ENCODE measurements around the gene IMP4.

Gene IMP4

DNA sequence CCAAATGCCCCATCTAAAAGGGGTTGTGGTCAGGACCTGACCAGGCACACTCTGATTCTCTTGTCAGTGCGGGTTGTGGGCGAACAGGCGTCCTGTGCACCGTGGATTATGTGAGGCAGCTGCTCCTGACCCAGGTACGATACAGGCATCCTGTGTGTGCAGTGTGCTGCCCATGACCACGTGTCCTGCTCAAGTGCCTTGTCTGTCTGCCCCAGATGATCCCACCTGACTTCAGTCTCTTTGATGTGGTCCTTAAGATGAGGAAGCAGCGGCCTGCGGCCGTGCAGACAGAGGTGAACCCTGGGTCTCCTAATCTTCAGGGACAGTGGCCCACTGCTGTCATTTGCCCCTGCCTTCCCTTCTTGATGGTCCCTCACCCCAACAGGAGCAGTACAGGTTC lies 27.8 kb downstream of the IMP4 start:
- no peaks in the 10 kb centered on the region for H3K9me3 ChIP-seq (ENCODE audit: control insufficient read depth, insufficient read depth, low read depth, low read length)
- 0 out of 2 replicates have a peak, but pooled peaks cover 3% of the 10 kb centered on the region for H3K4me1 ChIP-seq (ENCODE audit: control insufficient read depth, insufficient read depth, low read length)
- TF ChIP-seq EGR2 (tag by site-specific recombination; IDR thresholded peaks at IDR 0.05; ENCODE audit: low read depth) (no peak), ZNF292 (tag by site-specific recombination; IDR thresholded peaks at IDR 0.05; ENCODE audit: borderline replicate concordance, low read depth) (no peak), ZNF600 (tag by site-specific recombination; IDR thresholded peaks at IDR 0.05) (no peak), ZNF555 (tag by site-specific recombination; conservative IDR thresholded peaks at IDR 0.05) (no peak), YY2 (tag by site-specific recombination; IDR thresholded peaks at IDR 0.05) (no peak)
- TF ChIP-seq, protein P1, sequence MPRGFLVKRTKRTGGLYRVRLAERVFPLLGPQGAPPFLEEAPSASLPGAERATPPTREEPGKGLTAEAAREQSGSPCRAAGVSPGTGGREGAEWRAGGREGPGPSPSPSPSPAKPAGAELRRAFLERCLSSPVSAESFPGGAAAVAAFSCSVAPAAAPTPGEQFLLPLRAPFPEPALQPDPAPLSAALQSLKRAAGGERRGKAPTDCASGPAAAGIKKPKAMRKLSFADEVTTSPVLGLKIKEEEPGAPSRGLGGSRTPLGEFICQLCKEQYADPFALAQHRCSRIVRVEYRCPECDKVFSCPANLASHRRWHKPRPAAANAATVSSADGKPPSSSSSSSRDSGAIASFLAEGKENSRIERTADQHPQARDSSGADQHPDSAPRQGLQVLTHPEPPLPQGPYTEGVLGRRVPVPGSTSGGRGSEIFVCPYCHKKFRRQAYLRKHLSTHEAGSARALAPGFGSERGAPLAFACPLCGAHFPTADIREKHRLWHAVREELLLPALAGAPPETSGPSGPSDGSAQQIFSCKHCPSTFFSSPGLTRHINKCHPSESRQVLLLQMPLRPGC (tag by site-specific recombination; IDR thresholded peaks at IDR 0.05): no peak
- TF ChIP-seq, protein P2, sequence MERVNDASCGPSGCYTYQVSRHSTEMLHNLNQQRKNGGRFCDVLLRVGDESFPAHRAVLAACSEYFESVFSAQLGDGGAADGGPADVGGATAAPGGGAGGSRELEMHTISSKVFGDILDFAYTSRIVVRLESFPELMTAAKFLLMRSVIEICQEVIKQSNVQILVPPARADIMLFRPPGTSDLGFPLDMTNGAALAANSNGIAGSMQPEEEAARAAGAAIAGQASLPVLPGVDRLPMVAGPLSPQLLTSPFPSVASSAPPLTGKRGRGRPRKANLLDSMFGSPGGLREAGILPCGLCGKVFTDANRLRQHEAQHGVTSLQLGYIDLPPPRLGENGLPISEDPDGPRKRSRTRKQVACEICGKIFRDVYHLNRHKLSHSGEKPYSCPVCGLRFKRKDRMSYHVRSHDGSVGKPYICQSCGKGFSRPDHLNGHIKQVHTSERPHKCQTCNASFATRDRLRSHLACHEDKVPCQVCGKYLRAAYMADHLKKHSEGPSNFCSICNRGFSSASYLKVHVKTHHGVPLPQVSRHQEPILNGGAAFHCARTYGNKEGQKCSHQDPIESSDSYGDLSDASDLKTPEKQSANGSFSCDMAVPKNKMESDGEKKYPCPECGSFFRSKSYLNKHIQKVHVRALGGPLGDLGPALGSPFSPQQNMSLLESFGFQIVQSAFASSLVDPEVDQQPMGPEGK (tag by site-specific recombination; IDR thresholded peaks at IDR 0.05): no peak
- ChIA-PET POLR2A (no interaction called here), CTCF (interaction anchor here (1.9 kb wide), 1 partner anchor 9 kb away, joined by 7 read pairs; no protein-coding TSS in a partner anchor)
- H3K4me3 ChIP-seq (ENCODE audit: low read depth, low read length): no peak overlapping the region
- no peak overlapping the region for H3K27ac ChIP-seq (ENCODE audit: extremely low read depth, low read depth, low read length)
- H3K36me3 ChIP-seq (ENCODE audit: control insufficient read depth in 2 of 2, insufficient read depth in 1 of 2, low read length in 2 of 2): peaks cover 0 to 16% of the 10 kb centered on the region in 2 experiments; a peak in 1 of 3 replicates

DNA sequence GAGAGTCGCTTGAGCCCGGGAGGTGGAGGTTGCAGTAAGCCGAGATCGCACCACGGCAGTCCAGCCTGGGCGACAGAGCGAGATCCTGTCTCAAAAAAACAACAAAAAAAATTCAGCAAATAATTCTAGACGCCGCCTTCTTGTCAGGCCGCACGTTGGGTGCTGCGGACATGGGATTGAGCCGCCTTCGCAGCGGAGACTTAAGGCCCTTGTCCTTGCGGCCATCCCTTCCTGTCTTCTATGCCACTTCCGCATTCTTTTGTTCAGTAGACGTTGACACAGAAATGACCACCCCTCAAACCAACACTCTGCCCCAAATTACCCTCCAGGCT lies 29.0 kb downstream of the IMP4 start:
- no peak for TF ChIP-seq YY1 (tag by site-specific recombination; IDR thresholded peaks at IDR 0.05)
- no peak for TF ChIP-seq OVOL3 (tag by site-specific recombination; IDR thresholded peaks at IDR 0.05)
- no peak for TF ChIP-seq ZFP37 (tag by site-specific recombination; IDR thresholded peaks at IDR 0.05)
- TF ChIP-seq HOXA7 (CRISPR knock-in tag; IDR thresholded peaks at IDR 0.05; ENCODE audit: borderline replicate concordance): no peak

DNA sequence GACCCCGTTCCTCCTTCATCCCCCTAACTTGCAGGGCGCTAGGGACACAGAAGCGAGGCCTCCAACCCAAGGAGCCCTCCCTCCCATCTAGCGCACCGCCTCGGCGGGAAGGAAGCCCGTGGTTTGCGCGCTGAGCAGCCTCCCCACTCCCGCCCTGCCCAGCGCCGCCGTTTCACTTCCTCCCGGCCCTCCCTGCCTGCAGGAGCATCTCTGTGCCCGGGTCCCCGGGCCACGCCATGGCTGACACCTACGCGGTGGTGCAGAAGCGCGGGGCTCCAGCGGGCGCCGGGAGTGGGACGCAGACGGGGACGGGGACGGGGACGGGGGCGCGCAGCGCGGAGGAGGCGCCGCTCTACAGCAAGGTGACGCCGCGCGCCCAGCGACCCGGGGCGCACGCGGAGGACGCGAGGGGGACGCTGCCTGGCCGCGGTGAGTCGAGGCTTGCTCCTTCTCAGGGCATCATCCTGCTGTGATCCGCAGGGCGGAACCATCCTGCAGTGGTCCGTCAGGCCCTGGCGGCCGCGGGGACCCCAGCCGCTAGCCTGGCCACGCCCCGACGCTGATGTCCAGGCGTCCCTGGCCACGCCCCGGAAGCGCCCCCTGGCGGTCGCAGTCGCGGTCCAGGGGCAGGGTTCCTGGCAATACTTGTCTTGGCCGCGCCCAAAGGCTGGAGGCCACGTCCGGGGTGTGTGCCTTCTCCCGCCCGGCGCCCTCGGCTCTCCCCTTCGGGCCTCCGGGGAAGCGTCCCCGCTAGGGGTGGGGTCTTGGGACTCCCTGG lies 29.5 kb downstream of the IMP4 start:
- Histone ChIP-seq H3K9me3 (ENCODE audit: control insufficient read depth, insufficient read depth, low read depth, low read length) (no peaks in the 10 kb centered on the region), H3K4me3 (ENCODE audit: low read depth, low read length) (peak overlapping the region; percentile 71), H3K27ac (ENCODE audit: extremely low read depth, low read depth, low read length) (peak overlapping the region; percentile 63; the same call in 1 of the 2 replicates), H3K36me3 (ENCODE audit: control insufficient read depth in 2 of 2, insufficient read depth in 1 of 2, low read length in 2 of 2) (peaks cover 0 to 20% of the 10 kb centered on the region in 2 experiments; a peak in 1 of 3 replicates), H3K4me1 (ENCODE audit: control insufficient read depth, insufficient read depth, low read length) (0 out of 2 replicates have a peak, but pooled peaks cover 3% of the 10 kb centered on the region)
- POLR2A ChIA-PET: interaction anchor here (1.1 to 3.1 kb wide), 3 partner anchors 16 to 30 kb away, joined by 3 to 17 read pairs (median 8); partner anchors contain the start of genes IMP4 and PTPN18
- CTCF ChIA-PET: interaction anchor here (0.7 to 1.7 kb wide), 13 partner anchors 10 to 527 kb away, joined by 3 to 17 read pairs (median 4); partner anchors contain the start of genes IMP4, MZT2B, PTPN18 and SMPD4
- TF ChIP-seq ZNF391 (tag by site-specific recombination; IDR thresholded peaks at IDR 0.05; ENCODE audit: borderline replicate concordance, low read depth) (no peak), ZNF423 (tag by site-specific recombination; IDR thresholded peaks at IDR 0.05) (peak; percentile 36; the same call in 1 of the 2 replicates), ZNF654 (tag by site-specific recombination; IDR thresholded peaks at IDR 0.05; ENCODE audit: low read depth) (no peak), IKZF3 (tag by site-specific recombination; IDR thresholded peaks at IDR 0.05) (peak; percentile 7; the same call in 1 of the 2 replicates), ZNF146 (tag by site-specific recombination; IDR thresholded peaks at IDR 0.05) (no peak), ZNF521 (tag by site-specific recombination; IDR thresholded peaks at IDR 0.05) (no peak)
- TF ChIP-seq, protein P2 (tag by site-specific recombination; IDR thresholded peaks at IDR 0.05): 0 out of 2 replicates have a peak, but pooled peaks have one; percentile 39
- TF ChIP-seq, protein P3, sequence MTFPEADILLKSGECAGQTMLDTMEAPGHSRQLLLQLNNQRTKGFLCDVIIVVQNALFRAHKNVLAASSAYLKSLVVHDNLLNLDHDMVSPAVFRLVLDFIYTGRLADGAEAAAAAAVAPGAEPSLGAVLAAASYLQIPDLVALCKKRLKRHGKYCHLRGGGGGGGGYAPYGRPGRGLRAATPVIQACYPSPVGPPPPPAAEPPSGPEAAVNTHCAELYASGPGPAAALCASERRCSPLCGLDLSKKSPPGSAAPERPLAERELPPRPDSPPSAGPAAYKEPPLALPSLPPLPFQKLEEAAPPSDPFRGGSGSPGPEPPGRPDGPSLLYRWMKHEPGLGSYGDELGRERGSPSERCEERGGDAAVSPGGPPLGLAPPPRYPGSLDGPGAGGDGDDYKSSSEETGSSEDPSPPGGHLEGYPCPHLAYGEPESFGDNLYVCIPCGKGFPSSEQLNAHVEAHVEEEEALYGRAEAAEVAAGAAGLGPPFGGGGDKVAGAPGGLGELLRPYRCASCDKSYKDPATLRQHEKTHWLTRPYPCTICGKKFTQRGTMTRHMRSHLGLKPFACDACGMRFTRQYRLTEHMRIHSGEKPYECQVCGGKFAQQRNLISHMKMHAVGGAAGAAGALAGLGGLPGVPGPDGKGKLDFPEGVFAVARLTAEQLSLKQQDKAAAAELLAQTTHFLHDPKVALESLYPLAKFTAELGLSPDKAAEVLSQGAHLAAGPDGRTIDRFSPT (tag by site-specific recombination; IDR thresholded peaks at IDR 0.05): peak; percentile 66

More for the DNA sequence above, 29.0 kb downstream of the IMP4 start:
- CTCF ChIA-PET: no interaction called here
- POLR2A ChIA-PET: no interaction called here
- Histone ChIP-seq H3K4me3 (ENCODE audit: low read depth, low read length) (peak overlapping the region; percentile 71), H3K27ac (ENCODE audit: extremely low read depth, low read depth, low read length) (peak overlapping the region; percentile 63; the same call in 1 of the 2 replicates), H3K4me1 (ENCODE audit: control insufficient read depth, insufficient read depth, low read length) (0 out of 2 replicates have a peak, but pooled peaks cover 3% of the 10 kb centered on the region), H3K9me3 (ENCODE audit: control insufficient read depth, insufficient read depth, low read depth, low read length) (no peaks in the 10 kb centered on the region), H3K36me3 (ENCODE audit: control insufficient read depth in 2 of 2, insufficient read depth in 1 of 2, low read length in 2 of 2) (peaks cover 0 to 20% of the 10 kb centered on the region in 2 experiments; a peak in 1 of 3 replicates)
